CD4-positive, CD25-positive, alpha-beta regulatory T cell (primary cell): ENCODE data around the gene UTP4. TPM values are rescaled to one million over a fixed set of nuclear protein-coding genes. Genes with fewer than 3 reads are reported as not detected.
A peak's percentile ranks its signal among the peaks of the same experiment; 100 is the strongest.

Experiments used
- ATAC-seq, 2 donors: fragments of 150-1000 bp; cut with Tn5 transposase; one replicate each; pipeline ENCODE4 v1.10.0; 2021; ENCODE audit warnings: low read depth in 2 of 2, moderate number of reproducible peaks in 2 of 2, moderate library complexity in 1 of 2
- DNase-seq, 3 donors: peaks; one replicate each; pipeline versions ENCODE4 v3.0.0 to v3.0.0-alpha.2; 2012 to 2022; ENCODE audit warnings: mixed read lengths in 1 of 3
- H3K27ac ChIP-seq: one replicate; pipeline ENCODE4 v1.7.0; 2013; ENCODE audit warnings: mild to moderate bottlenecking, low read length; ENCODE audit not compliant: insufficient read depth, poor library complexity, severe bottlenecking
- H3K27me3 ChIP-seq: one replicate; pipeline ENCODE4 v1.7.0; 2013; ENCODE audit warnings: low read length; ENCODE audit not compliant: control insufficient read depth, insufficient read depth
- H3K36me3 ChIP-seq: one replicate; pipeline ENCODE4 v1.7.0; 2013; ENCODE audit warnings: mild to moderate bottlenecking, low read length, moderate library complexity; ENCODE audit not compliant: control insufficient read depth, insufficient read depth
- H3K4me1 ChIP-seq: 2 replicates; pipeline ENCODE4 v1.7.0; 2013; ENCODE audit warnings: mild to moderate bottlenecking, low read length; ENCODE audit not compliant: insufficient read depth, control insufficient read depth, poor library complexity, severe bottlenecking
- H3K4me3 ChIP-seq: one replicate; pipeline ENCODE4 v1.7.0; 2013; ENCODE audit warnings: low read depth, mild to moderate bottlenecking, low read length, moderate library complexity
- H3K9me3 ChIP-seq, 2 experiments: 1 replicate in 1 of 2; 2 replicates in 1 of 2; pipeline ENCODE4 v1.7.0; 2013; ENCODE audit warnings: low read length in 2 of 2, mild to moderate bottlenecking in 1 of 2, moderate library complexity in 1 of 2; ENCODE audit not compliant: control insufficient read depth in 2 of 2
- H3K27ac Mint-ChIP-seq, 3 donors: one replicate each; pipeline ENCODE4 v1.8.0; 2020 to 2022; ENCODE audit warnings: mild to moderate bottlenecking in 3 of 3, mixed read lengths in 3 of 3, moderate library complexity in 2 of 3
- H3K27me3 Mint-ChIP-seq: one replicate; pipeline ENCODE4 v1.8.0; 2022; ENCODE audit warnings: mild to moderate bottlenecking, mixed read lengths
- H3K36me3 Mint-ChIP-seq: one replicate; pipeline ENCODE4 v1.8.0; 2020; ENCODE audit warnings: mixed read lengths
- H3K4me1 Mint-ChIP-seq, 4 donors: one replicate each; pipeline ENCODE4 v1.8.0; 2020 to 2022; ENCODE audit warnings: mixed read lengths in 4 of 4, mild to moderate bottlenecking in 1 of 4
- H3K4me3 Mint-ChIP-seq, 4 donors: one replicate each; pipeline ENCODE4 v1.8.0; 2020 to 2022; ENCODE audit warnings: mild to moderate bottlenecking in 4 of 4, mixed read lengths in 4 of 4, moderate library complexity in 3 of 4
- H3K9me3 Mint-ChIP-seq, 7 donors: one replicate each; pipeline ENCODE4 v1.8.0; 2020 to 2022; ENCODE audit warnings: mixed read lengths in 7 of 7, mild to moderate bottlenecking in 3 of 7, moderate library complexity in 2 of 7
- polyA plus RNA-seq, 4 donors: library from polyadenylated mRNA; unstranded; fragments of 300-500 nt; fragmentation: Illumina TruSeq; gene quantifications; one replicate each; pipeline ENCODE4 v1.2.3, GENCODE V29; 2021
- total RNA-seq: library from RNA; stranded (reverse); gene quantifications from one replicate; pipeline ENCODE4 v1.2.3, GENCODE V29; 2022

Gene UTP4
- total and polyA plus RNA-seq, 5 donors from 2014 or later = 44.4 to 63.2 (median 50.8) TPM

DNA sequence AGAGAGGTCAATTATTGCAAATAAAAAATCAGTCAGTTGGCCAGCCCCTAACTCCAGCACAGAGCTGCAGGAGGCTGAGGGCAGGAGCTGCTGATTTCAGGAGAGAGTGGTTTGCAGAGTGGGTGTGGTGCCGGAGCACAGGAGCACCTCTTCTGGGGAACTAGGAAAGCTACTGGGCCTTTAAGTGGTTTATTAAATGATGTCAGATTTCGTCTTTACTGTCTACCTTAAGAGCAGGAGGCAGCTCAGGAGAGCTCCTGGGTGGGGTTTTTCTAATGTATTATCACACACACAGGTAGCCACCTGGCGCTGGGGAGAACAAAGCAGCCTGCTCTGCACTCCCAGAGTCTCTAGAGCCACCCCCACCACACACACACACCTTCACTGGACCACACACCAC, 38.5 kb upstream of the UTP4 start:
- H3K36me3 ChIP-seq = no peaks in the 10 kb centered on the region
- ATAC-seq = no peak
- no peaks in the 10 kb centered on the region for H3K9me3 ChIP-seq
- H3K4me3 ChIP-seq = no peak overlapping the region
- peaks cover 4 to 21% (median 7%) of the 10 kb centered on the region in 4 donors for H3K4me1 Mint-ChIP-seq
- no peaks in the 10 kb centered on the region for H3K27me3 ChIP-seq
- no peak for DNase-seq
- no peak overlapping the region for H3K4me3 Mint-ChIP-seq
- peaks cover 6% of the 10 kb centered on the region for H3K4me1 ChIP-seq
- peak overlapping the region in 1 of 3 donors; percentile 5 for H3K27ac Mint-ChIP-seq
- no peak overlapping the region for H3K27ac ChIP-seq
- peaks cover 10% of the 10 kb centered on the region for H3K27me3 Mint-ChIP-seq
- no peaks in the 10 kb centered on the region for H3K9me3 Mint-ChIP-seq
- H3K36me3 Mint-ChIP-seq = no peaks in the 10 kb centered on the region

DNA sequence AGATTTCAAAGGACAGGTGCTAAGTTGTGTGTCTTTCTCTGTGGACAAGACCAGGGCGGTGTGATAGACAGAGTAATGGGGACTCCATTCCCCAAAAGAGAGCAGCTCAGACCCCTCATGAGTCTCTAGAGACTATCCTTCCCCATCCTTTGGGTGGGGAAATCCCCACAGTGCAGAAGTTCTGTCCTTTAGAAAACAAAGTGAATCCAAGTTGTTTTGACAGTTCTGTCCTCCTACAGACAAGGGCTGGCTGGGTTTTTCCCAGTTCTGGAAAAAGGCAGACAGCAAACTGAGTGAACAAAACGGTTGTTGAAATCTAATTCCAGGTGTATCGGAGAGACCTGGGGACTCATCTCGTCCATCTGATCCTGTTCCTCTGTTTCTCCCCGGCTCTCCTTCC, 37.9 kb upstream of the UTP4 start:
- H3K9me3 ChIP-seq = no peaks in the 10 kb centered on the region
- Mint-ChIP-seq H3K4me3 (no peak overlapping the region), H3K27me3 (peaks cover 10% of the 10 kb centered on the region), H3K9me3 (no peaks in the 10 kb centered on the region), H3K4me1 (peaks cover 0 to 15% (median 3%) of the 10 kb centered on the region in 4 donors), H3K27ac (no peak overlapping the region), H3K36me3 (no peaks in the 10 kb centered on the region)
- H3K27ac ChIP-seq = no peak overlapping the region
- no peak for ATAC-seq
- H3K27me3 ChIP-seq = no peaks in the 10 kb centered on the region
- no peak for DNase-seq
- peaks cover under 1% of the 10 kb centered on the region for H3K4me1 ChIP-seq
- no peak overlapping the region for H3K4me3 ChIP-seq
- H3K36me3 ChIP-seq = no peaks in the 10 kb centered on the region

DNA sequence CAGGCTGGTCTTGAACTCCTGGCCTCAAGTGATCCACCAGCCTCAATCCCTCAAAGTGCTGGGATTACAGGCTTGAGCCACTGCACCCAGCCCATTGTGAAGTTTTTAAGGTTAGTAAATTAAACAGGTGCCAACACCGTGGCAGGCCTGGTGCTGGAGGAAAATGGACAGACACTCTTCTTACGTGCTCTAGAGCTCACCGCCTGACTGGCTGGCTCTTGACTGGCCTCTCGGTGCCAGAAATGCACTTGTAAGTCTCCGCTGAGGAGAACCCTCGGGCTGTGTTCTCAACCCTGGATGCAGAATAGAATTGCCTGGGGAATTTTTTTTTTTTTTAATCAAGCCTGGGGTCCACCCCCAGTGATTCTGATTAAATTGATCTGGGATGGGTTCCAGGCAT, 37.3 kb upstream of the UTP4 start:
- Histone ChIP-seq H3K36me3 (no peaks in the 10 kb centered on the region), H3K27me3 (no peaks in the 10 kb centered on the region), H3K4me1 (no peaks in the 10 kb centered on the region), H3K27ac (no peak overlapping the region), H3K9me3 (no peaks in the 10 kb centered on the region), H3K4me3 (no peak overlapping the region)
- no peak overlapping the region for H3K27ac Mint-ChIP-seq
- no peak overlapping the region for H3K4me3 Mint-ChIP-seq
- no peak for DNase-seq
- H3K4me1 Mint-ChIP-seq = peaks cover 0 to 10% (median 1%) of the 10 kb centered on the region in 4 donors
- no peak for ATAC-seq
- H3K27me3 Mint-ChIP-seq = peaks cover 12% of the 10 kb centered on the region
- no peaks in the 10 kb centered on the region for H3K9me3 Mint-ChIP-seq
- no peaks in the 10 kb centered on the region for H3K36me3 Mint-ChIP-seq

DNA sequence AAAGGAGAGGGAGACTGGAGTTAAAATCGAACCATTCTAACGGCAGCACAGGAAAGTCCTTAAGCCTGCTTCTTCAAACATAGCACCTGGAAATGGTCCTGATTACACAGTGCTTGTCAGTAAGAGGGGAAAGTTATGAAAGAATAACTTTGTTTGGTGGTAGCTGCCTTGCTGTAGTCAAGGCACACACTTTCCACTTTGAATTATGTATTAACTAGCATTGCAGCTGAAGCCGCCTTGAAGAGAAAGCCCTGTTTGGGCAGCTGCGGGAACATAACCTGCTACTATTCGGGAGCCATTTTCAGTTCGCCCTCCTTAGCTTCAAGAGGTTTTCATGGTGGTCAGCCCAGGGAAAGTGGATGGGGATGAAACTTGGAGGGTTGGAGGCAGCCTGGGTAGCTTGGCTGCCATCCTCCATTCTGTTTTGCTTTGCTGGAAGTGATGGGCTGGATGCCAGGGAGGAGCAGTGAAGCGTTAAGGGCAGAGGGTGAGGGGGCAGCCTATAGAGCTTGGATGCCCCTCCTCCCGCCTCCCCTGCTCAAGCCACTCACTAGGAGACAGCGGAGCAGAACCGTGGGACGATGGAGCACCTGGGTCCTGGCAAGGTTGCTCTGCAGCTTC, 32.3 kb upstream of the UTP4 start:
- Mint-ChIP-seq H3K4me3 (no peak overlapping the region), H3K27me3 (peaks cover 38% of the 10 kb centered on the region), H3K4me1 (peaks cover 0 to 3% (median under 1%) of the 10 kb centered on the region in 4 donors), H3K9me3 (no peaks in the 10 kb centered on the region), H3K36me3 (no peaks in the 10 kb centered on the region), H3K27ac (no peak overlapping the region)
- peaks cover 2% of the 10 kb centered on the region for H3K27me3 ChIP-seq
- H3K4me1 ChIP-seq = peaks cover under 1% of the 10 kb centered on the region
- no peaks in the 10 kb centered on the region for H3K36me3 ChIP-seq
- no peak overlapping the region for H3K27ac ChIP-seq
- DNase-seq (no peak), ATAC-seq (no peak)
- H3K4me3 ChIP-seq = no peak overlapping the region
- no peaks in the 10 kb centered on the region for H3K9me3 ChIP-seq

DNA sequence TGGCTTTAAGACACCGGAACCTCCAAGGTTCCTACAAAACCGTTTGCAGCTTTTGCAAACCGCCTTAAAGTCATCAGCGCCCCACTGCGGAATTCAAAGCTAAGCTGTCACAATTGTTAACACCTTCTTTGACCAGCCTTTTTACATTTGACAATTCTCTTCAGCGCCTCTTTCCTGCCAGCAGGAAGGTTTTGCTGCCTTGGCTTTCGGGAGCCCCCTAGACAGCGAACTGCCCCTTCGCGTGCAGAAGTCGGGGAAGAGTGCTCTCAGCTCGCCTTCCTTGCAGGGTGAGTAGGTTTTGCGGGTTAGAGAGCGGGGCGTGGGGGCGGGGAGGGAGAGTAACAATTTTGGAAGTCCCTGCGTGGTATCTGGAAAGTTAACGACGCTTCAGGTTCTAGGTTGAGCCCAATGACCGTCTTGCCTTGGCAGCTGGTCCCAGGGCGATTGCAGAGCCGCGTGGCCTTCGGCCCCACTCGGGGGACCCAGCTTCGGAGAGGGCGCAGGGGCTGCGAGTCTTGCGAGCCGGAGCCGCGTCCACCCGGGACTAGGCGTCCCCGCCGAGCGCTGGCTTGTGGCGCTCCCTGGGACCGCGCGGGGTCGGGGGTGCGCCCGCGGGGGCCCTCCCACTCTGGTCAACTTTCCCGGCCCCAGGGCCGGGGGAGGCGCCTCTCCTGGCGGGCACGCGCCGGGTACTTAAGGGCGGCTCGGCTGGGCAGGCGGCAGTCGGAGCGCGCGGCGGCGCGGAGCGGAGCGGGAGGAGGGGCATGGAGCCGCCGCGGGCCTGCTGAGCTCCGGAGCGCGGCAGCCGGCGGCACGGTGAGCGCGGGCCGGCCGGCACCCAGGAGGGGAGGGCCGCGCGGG, 26.7 kb upstream of the UTP4 start, which contains the start of gene HAS3:
Gene HAS3 (plus strand): TSS at position 153 of the 861 bp plus-strand sequence. CDS start 3,743 bp downstream, outside the sequence.
- H3K4me1 Mint-ChIP-seq = peaks cover 0 to 27% (median 8%) of the 10 kb centered on the region in 4 donors
- Histone ChIP-seq H3K4me3 (no peak within 1 kb of the TSS), H3K27me3 (peaks cover 5% of the 10 kb centered on the region), H3K9me3 (no peaks in the 10 kb centered on the region), H3K36me3 (no peaks in the 10 kb centered on the region), H3K4me1 (peaks cover 25% of the 10 kb centered on the region), H3K27ac (no peak within 1 kb of the TSS)
- H3K27ac Mint-ChIP-seq = no peak within 1 kb of the TSS
- H3K36me3 Mint-ChIP-seq = peaks cover 17% of the 10 kb centered on the region
- peak within 1 kb of the TSS; percentile 78 to 92 (median 88) for H3K4me3 Mint-ChIP-seq
- ATAC-seq = peak; percentile 40 to 45
- H3K9me3 Mint-ChIP-seq = peaks cover 0 to 2% (median 0%) of the 10 kb centered on the region in 7 donors
- peaks cover 57% of the 10 kb centered on the region for H3K27me3 Mint-ChIP-seq
- peak in 1 of 3 donors; percentile 60 for DNase-seq

DNA sequence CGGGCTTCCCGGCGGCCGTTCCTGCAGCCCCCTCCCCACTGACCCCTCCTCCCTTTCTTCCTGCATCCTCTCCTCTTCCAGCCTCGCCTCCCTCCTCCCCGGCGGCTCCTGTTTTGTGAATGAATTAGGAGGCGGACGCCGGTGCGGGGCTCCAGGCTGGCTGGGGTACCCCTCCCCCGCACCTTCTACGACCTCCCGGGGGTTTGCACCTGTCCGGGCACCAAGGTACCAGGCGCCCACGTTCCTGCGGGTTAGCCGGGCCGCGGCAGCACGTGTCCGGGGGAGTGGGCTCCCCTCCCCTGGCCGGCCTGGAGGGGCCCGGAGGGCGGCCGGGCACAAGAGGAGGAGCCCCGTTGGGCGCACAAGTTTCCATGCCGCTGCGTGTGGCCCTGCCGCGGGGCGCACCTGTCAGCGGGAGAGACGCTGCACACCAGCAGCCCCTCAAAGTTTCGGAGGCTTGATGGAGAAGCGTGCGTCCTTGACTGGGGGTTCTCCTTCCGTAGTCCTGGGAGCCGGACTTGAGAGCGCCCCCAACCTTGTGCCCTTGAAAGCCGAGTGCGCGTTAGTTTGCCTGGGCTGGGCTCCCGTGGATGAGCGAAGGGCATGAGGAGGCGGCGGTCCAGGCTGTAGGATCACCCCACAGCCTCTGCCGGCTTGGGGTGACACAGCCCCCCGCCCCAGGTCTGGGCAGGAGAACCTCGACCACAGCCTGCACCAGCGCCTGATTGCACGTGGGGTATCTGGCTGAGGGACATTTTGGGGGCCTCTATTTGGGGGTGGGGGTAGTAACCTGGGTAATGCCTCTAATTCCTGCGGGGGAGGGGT, 25.7 kb upstream of the UTP4 start:
- Mint-ChIP-seq H3K27ac (no peak overlapping the region), H3K4me1 (peaks cover 0 to 27% (median 9%) of the 10 kb centered on the region in 4 donors), H3K27me3 (peaks cover 50% of the 10 kb centered on the region), H3K9me3 (peaks cover 0 to 2% (median 0%) of the 10 kb centered on the region in 7 donors), H3K4me3 (peak overlapping the region in 3 of 4 donors; percentile 32 to 70 (median 63)), H3K36me3 (peaks cover 18% of the 10 kb centered on the region)
- Histone ChIP-seq H3K27me3 (peaks cover 5% of the 10 kb centered on the region), H3K9me3 (no peaks in the 10 kb centered on the region), H3K27ac (no peak overlapping the region), H3K4me1 (peaks cover 25% of the 10 kb centered on the region), H3K36me3 (no peaks in the 10 kb centered on the region), H3K4me3 (no peak overlapping the region)
- peak in 1 of 3 donors; percentile 15 for DNase-seq
- ATAC-seq = no peak

DNA sequence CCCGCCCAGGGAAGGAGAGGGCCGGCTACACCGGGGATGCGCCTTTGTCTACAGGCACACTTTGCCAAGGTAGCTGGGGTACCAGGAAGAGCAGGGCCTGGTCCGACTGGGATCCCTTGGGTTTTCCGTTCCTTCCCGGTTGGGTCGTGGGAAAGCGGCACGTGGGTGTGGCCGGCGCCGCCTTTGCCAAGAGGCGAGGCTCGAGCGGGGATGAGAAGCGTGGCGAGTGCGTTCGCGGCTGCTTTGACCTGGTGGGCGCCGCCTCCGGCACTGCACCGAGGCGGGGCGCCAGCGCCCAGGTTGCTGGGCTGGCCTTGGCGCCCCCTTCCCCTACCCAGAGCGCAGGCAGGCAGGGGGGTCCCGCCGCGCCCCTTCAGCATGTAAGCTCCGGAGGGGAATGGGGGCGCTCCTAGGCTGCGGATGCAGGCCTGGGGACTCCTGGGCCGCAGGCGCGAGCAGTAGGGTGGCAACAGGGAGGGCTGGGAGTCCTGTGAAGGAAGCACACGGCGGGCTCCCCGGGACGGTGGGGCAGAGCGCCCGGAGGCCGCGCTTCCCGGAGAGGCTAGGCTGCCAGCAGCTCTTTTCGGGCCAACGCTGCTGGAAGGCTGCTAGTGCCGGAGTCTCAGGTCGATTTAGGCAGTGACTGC, 25.0 kb upstream of the UTP4 start:
- no peaks in the 10 kb centered on the region for H3K36me3 ChIP-seq
- peaks cover 0 to 2% (median 0%) of the 10 kb centered on the region in 7 donors for H3K9me3 Mint-ChIP-seq
- peak overlapping the region in 2 of 4 donors; percentile 63 to 70 for H3K4me3 Mint-ChIP-seq
- H3K27ac Mint-ChIP-seq = no peak overlapping the region
- peaks cover 24% of the 10 kb centered on the region for H3K36me3 Mint-ChIP-seq
- H3K27me3 Mint-ChIP-seq = peaks cover 47% of the 10 kb centered on the region
- peaks cover 0 to 27% (median 9%) of the 10 kb centered on the region in 4 donors for H3K4me1 Mint-ChIP-seq
- DNase-seq (no peak), ATAC-seq (no peak)
- no peak overlapping the region for H3K27ac ChIP-seq
- peaks cover 5% of the 10 kb centered on the region for H3K27me3 ChIP-seq
- H3K9me3 ChIP-seq = no peaks in the 10 kb centered on the region
- no peak overlapping the region for H3K4me3 ChIP-seq
- peaks cover 25% of the 10 kb centered on the region for H3K4me1 ChIP-seq
